ENCODE measurements around the gene AP1B1.

The AP1B1 gene

GRCh38 chr22:29330291-29330690, 58.1 kb downstream of the AP1B1 start:
- no peak for DNase-seq

- DNase-seq, result no peak
Measured at GRCh38 chr22:29329581-29329980, 58.8 kb downstream of the AP1B1 start.

GRCh38 chr22:29328566-29329500, 59.5 kb downstream of the AP1B1 start:
- peak; percentile 61 for DNase-seq

GRCh38 chr22:29328055-29328454, 60.3 kb downstream of the AP1B1 start:
- no peak for DNase-seq

GRCh38 chr22:29327089-29327764, 61.1 kb downstream of the AP1B1 start:
- no peak for DNase-seq

GRCh38 chr22:29326481-29326880, 61.9 kb downstream of the AP1B1 start:
- no peak for DNase-seq

GRCh38 chr22:29325785-29326315, 62.5 kb downstream of the AP1B1 start:
- DNase-seq, result no peak

- DNase-seq, result no peak
Measured at GRCh38 chr22:29325356-29325755, 63.0 kb downstream of the AP1B1 start.

GRCh38 chr22:29323641-29324040, 64.7 kb downstream of the AP1B1 start:
- no peak for DNase-seq

- no peak for DNase-seq
Measured at GRCh38 chr22:29320546-29320945, 67.8 kb downstream of the AP1B1 start.

GRCh38 chr22:29319072-29319471, 69.3 kb downstream of the AP1B1 start:
- no peak for DNase-seq

GRCh38 chr22:29317827-29318454, 70.4 kb downstream of the AP1B1 start:
- no peak for DNase-seq

GRCh38 chr22:29316141-29316828, 72.1 kb downstream of the AP1B1 start:
- no peak for DNase-seq

- no peak for DNase-seq
Measured at GRCh38 chr22:29315286-29316140, 72.9 kb downstream of the AP1B1 start, which contains the start of gene RASL10A. TSS of gene RASL10A (minus strand) at chr22:29315697. CDS start at chr22:29315246, 451 bp downstream.

GRCh38 chr22:29314537-29315285, 73.7 kb downstream of the AP1B1 start:
- DNase-seq, result no peak

GRCh38 chr22:29313576-29314466, 74.5 kb downstream of the AP1B1 start:
- DNase-seq, result no peak

GRCh38 chr22:29313126-29313575, 75.2 kb downstream of the AP1B1 start:
- DNase-seq, result no peak

- DNase-seq, result no peak
Measured at GRCh38 chr22:29312218-29313125, 75.9 kb downstream of the AP1B1 start.
